Measurements from ENCODE around the gene PACS2.

- no peak for TF ChIP-seq CTCF (IDR thresholded peaks at IDR 0.05)
- TF ChIP-seq POLR2A (IDR thresholded peaks at IDR 0.05), result no peak
Observed at GRCh38 chr14:105314287-105315200, at the start of gene PACS2.

Data from testis (tissue), 2 donors.